CD4-positive, alpha-beta memory T cell (primary cell): Measurements from ENCODE around the gene MT1A. TPM values are rescaled to one million over a fixed set of nuclear protein-coding genes. Genes with fewer than 3 reads are reported as not detected.

ENCODE experiments used
- CTCF ChIA-PET: fragments of 350-600 bp; sonication (Branson Sonifier 250); formaldehyde crosslinking; loops from one replicate; lab custom pipeline; 2021; ENCODE audit warnings: inconsistent platforms; ENCODE audit not compliant: partially characterized antibody; lab: Charles Lee
- POLR2A ChIA-PET: fragments of 350-600 bp; sonication (Branson Sonifier 250); formaldehyde crosslinking; loops from one replicate; lab custom pipeline; 2021; ENCODE audit not compliant: partially characterized antibody; lab: Charles Lee
- DNase-seq, 5 donors: peaks; one replicate each; pipeline versions ENCODE4 v3.0.0 to v3.0.0-alpha.2; 2020 to 2022; ENCODE audit warnings: mixed read lengths in 1 of 5
- H3K27ac ChIP-seq: one replicate; pipeline ENCODE4 v1.7.0; 2013; ENCODE audit warnings: low read depth, low read length
- H3K27me3 ChIP-seq: 2 replicates; pipeline ENCODE4 v1.7.0; 2013; ENCODE audit warnings: mild to moderate bottlenecking, low read length, moderate library complexity; ENCODE audit not compliant: insufficient read depth
- H3K36me3 ChIP-seq: 2 replicates; pipeline ENCODE4 v1.7.0; 2013; ENCODE audit warnings: mild to moderate bottlenecking, low read length, moderate library complexity; ENCODE audit not compliant: insufficient read depth
- H3K4me1 ChIP-seq: 2 replicates; pipeline ENCODE4 v1.7.0; 2013; ENCODE audit warnings: mild to moderate bottlenecking, low read length, moderate library complexity; ENCODE audit not compliant: insufficient read depth
- H3K4me3 ChIP-seq, 2 donors: one replicate each; pipeline ENCODE4 v1.7.0; 2013; ENCODE audit warnings: low read length in 2 of 2, mild to moderate bottlenecking in 1 of 2
- H3K9me3 ChIP-seq, 2 donors: one replicate each; pipeline ENCODE4 v1.7.0; 2013; ENCODE audit warnings: low read length in 2 of 2, control low read depth in 1 of 2; ENCODE audit not compliant: control insufficient read depth in 1 of 2
- H3K27ac Mint-ChIP-seq, 7 donors: one replicate each; pipeline ENCODE4 v1.8.0; 2020 to 2021; ENCODE audit warnings: mixed read lengths in 7 of 7, mild to moderate bottlenecking in 6 of 7, inconsistent platforms in 3 of 7, moderate library complexity in 3 of 7
- H3K27me3 Mint-ChIP-seq, 2 donors: one replicate each; pipeline ENCODE4 v1.8.0; 2020 to 2021; ENCODE audit warnings: mixed read lengths in 2 of 2
- H3K36me3 Mint-ChIP-seq, 2 donors: one replicate each; pipeline ENCODE4 v1.8.0; 2020 to 2021; ENCODE audit warnings: mixed read lengths in 2 of 2, inconsistent platforms in 1 of 2, mild to moderate bottlenecking in 1 of 2
- H3K4me1 Mint-ChIP-seq, 4 donors: one replicate each; pipeline ENCODE4 v1.8.0; 2020 to 2021; ENCODE audit warnings: mixed read lengths in 4 of 4, mild to moderate bottlenecking in 1 of 4
- H3K4me3 Mint-ChIP-seq, 8 donors: one replicate each; pipeline ENCODE4 v1.8.0; 2020 to 2021; ENCODE audit warnings: mixed read lengths in 8 of 8, mild to moderate bottlenecking in 7 of 8, moderate library complexity in 6 of 8, inconsistent platforms in 3 of 8
- H3K9me3 Mint-ChIP-seq, 8 donors: one replicate each; pipeline ENCODE4 v1.8.0; 2020 to 2021; ENCODE audit warnings: mixed read lengths in 8 of 8, mild to moderate bottlenecking in 5 of 8, inconsistent platforms in 3 of 8, moderate library complexity in 1 of 8
- intact Hi-C: fragments of 100-400 bp; cut with micrococcal nuclease; formaldehyde crosslinking; loops from one replicate; pipeline ENCODE4 v1.15.1; 2023
- polyA plus RNA-seq, 2 donors: library from polyadenylated mRNA; unstranded; fragments of 300-500 nt; fragmentation: Illumina TruSeq; gene quantifications; one replicate each; pipeline ENCODE4 v1.2.3, GENCODE V29; 2021
- total RNA-seq, 2 experiments: library from RNA; stranded (reverse); gene quantifications; one replicate each; pipeline ENCODE4 v1.2.3, GENCODE V29; 2021

MT1A gene
- total and polyA plus RNA-seq, 4 experiments from 2014 or later, result not detected

GRCh38 chr16:56682703-56683397 is 44.4 kb downstream of the MT1A start:
- H3K27me3 ChIP-seq, result no peaks in the 10 kb centered on the region
- H3K9me3 Mint-ChIP-seq, result peaks cover 0 to 4% (median 1%) of the 10 kb centered on the region in 8 donors
- H3K27ac Mint-ChIP-seq, result peak overlapping the region; percentile 94 to 99 (median 97)
- H3K4me3 Mint-ChIP-seq, result peak overlapping the region; percentile 94 to 99 (median 96)
- peaks cover 13 to 31% (median 18%) of the 10 kb centered on the region in 4 donors for H3K4me1 Mint-ChIP-seq
- intact Hi-C loops, result loop anchor here (1.0 to 5.0 kb wide), 6 partner anchors 19 to 231 kb away; partner anchors contain the start of genes MT2A, NUDT21, NUP93 and OGFOD1
- H3K36me3 ChIP-seq, result no peaks in the 10 kb centered on the region
- H3K4me3 ChIP-seq, result peak overlapping the region; percentile 64 to 79
- H3K4me1 ChIP-seq, result peaks cover 22% of the 10 kb centered on the region
- ChIA-PET POLR2A (interaction anchor here (0.6 to 2.9 kb wide), 13 partner anchors 9 to 498 kb away, joined by 3 to 30 read pairs (median 6); partner anchors contain the start of genes MT1F, MT1H and MT2A), CTCF (interaction anchor here (1.1 to 3.3 kb wide), 6 partner anchors 9 to 106 kb away, joined by 3 to 12 read pairs (median 6); no protein-coding TSS in a partner anchor)
- peaks cover 8 to 14% of the 10 kb centered on the region in 2 donors for H3K36me3 Mint-ChIP-seq
- no peaks in the 10 kb centered on the region for H3K27me3 Mint-ChIP-seq
- DNase-seq, result peak in 1 of 5 donors; percentile 10
- no peaks in the 10 kb centered on the region for H3K9me3 ChIP-seq
- peak overlapping the region; percentile 74 for H3K27ac ChIP-seq

- ChIA-PET POLR2A (interaction anchor here (0.6 to 2.9 kb wide), 9 partner anchors 12 to 497 kb away, joined by 3 to 30 read pairs (median 6); partner anchors contain the start of genes MT1F and MT2A), CTCF (interaction anchor here (1.0 to 3.3 kb wide), 8 partner anchors 18 to 107 kb away, joined by 3 to 12 read pairs (median 4); partner anchors contain the start of gene MT1E)
- DNase-seq, result no peak
- H3K4me1 Mint-ChIP-seq, result peaks cover 13 to 31% (median 18%) of the 10 kb centered on the region in 4 donors
- Histone ChIP-seq H3K27me3 (no peaks in the 10 kb centered on the region), H3K4me1 (peaks cover 22% of the 10 kb centered on the region), H3K36me3 (no peaks in the 10 kb centered on the region), H3K27ac (no peak overlapping the region), H3K9me3 (no peaks in the 10 kb centered on the region), H3K4me3 (peak overlapping the region; percentile 64 to 79)
- intact Hi-C loops, result loop anchor here (2.0 to 5.0 kb wide), 3 partner anchors 21 to 231 kb away; partner anchors contain the start of genes NUDT21 and OGFOD1
- H3K4me3 Mint-ChIP-seq, result peak overlapping the region; percentile 94 to 99 (median 96)
- H3K36me3 Mint-ChIP-seq, result peaks cover 8 to 14% of the 10 kb centered on the region in 2 donors
- H3K9me3 Mint-ChIP-seq, result peaks cover 0 to 4% (median 1%) of the 10 kb centered on the region in 8 donors
- peak overlapping the region in 6 of 7 donors; percentile 4 to 98 (median 26) for H3K27ac Mint-ChIP-seq
- H3K27me3 Mint-ChIP-seq, result no peaks in the 10 kb centered on the region
Observed at GRCh38 chr16:56683424-56684172, 45.1 kb downstream of the MT1A start.

- no peak for DNase-seq
- no peak overlapping the region for H3K4me3 ChIP-seq
- H3K9me3 ChIP-seq, result no peaks in the 10 kb centered on the region
- no peaks in the 10 kb centered on the region for H3K27me3 ChIP-seq
- Mint-ChIP-seq H3K4me1 (peaks cover 13 to 31% (median 18%) of the 10 kb centered on the region in 4 donors), H3K27me3 (no peaks in the 10 kb centered on the region), H3K27ac (peak overlapping the region in 1 of 7 donors; percentile 97), H3K9me3 (peaks cover 0 to 4% (median 1%) of the 10 kb centered on the region in 8 donors), H3K36me3 (peaks cover 8 to 14% of the 10 kb centered on the region in 2 donors), H3K4me3 (peak overlapping the region in 5 of 8 donors; percentile 95 to 99 (median 96))
- ChIA-PET POLR2A (interaction anchor here (2.9 kb wide), 1 partner anchor 27 kb away, joined by 8 read pairs; the partner anchor contains the start of gene MT1F), CTCF (interaction anchor here (1.0 to 3.3 kb wide), 5 partner anchors 17 to 108 kb away, joined by 3 to 12 read pairs (median 4); partner anchors contain the start of gene MT1E)
- H3K4me1 ChIP-seq, result peaks cover 22% of the 10 kb centered on the region
- no peaks in the 10 kb centered on the region for H3K36me3 ChIP-seq
- no peak overlapping the region for H3K27ac ChIP-seq
- intact Hi-C loops, result loop anchor here (5.0 kb wide), 1 partner anchor 232 kb away; the partner anchor contains the start of genes NUDT21 and OGFOD1
Observed at GRCh38 chr16:56684256-56684925, 45.9 kb downstream of the MT1A start.

- Mint-ChIP-seq H3K36me3 (peaks cover 8 to 14% of the 10 kb centered on the region in 2 donors), H3K4me3 (peak overlapping the region in 1 of 8 donors; percentile 7), H3K27ac (peak overlapping the region in 1 of 7 donors; percentile 97), H3K27me3 (no peaks in the 10 kb centered on the region), H3K4me1 (peaks cover 13 to 31% (median 18%) of the 10 kb centered on the region in 4 donors), H3K9me3 (peaks cover 0 to 4% (median 1%) of the 10 kb centered on the region in 8 donors)
- H3K9me3 ChIP-seq, result no peaks in the 10 kb centered on the region
- CTCF ChIA-PET, result interaction anchor here (1.0 to 3.3 kb wide), 4 partner anchors 16 to 60 kb away, joined by 3 to 10 read pairs (median 4); partner anchors contain the start of gene MT1E
- no peak overlapping the region for H3K4me3 ChIP-seq
- no peaks in the 10 kb centered on the region for H3K27me3 ChIP-seq
- H3K36me3 ChIP-seq, result no peaks in the 10 kb centered on the region
- intact Hi-C loops, result loop anchor here (5.0 kb wide), 1 partner anchor 233 kb away; the partner anchor contains the start of genes NUDT21 and OGFOD1
- no peak overlapping the region for H3K27ac ChIP-seq
- no peak for DNase-seq
- POLR2A ChIA-PET, result no interaction called here
- peaks cover 22% of the 10 kb centered on the region for H3K4me1 ChIP-seq
Observed at GRCh38 chr16:56684926-56685590, 46.6 kb downstream of the MT1A start.

GRCh38 chr16:56686758-56687157 is 48.3 kb downstream of the MT1A start:
- intact Hi-C loops, result no loop called here
- ChIA-PET CTCF (interaction anchor here (1.3 kb wide), 2 partner anchors 15 to 86 kb away, joined by 4 read pairs; no protein-coding TSS in a partner anchor), POLR2A (interaction anchor here (1.0 kb wide), 1 partner anchor 11 kb away, joined by 3 read pairs; no protein-coding TSS in a partner anchor)
- peaks cover 7 to 14% of the 10 kb centered on the region in 2 donors for H3K36me3 Mint-ChIP-seq
- Histone ChIP-seq H3K27ac (no peak overlapping the region), H3K27me3 (no peaks in the 10 kb centered on the region), H3K36me3 (no peaks in the 10 kb centered on the region), H3K9me3 (no peaks in the 10 kb centered on the region), H3K4me3 (no peak overlapping the region), H3K4me1 (peaks cover 17% of the 10 kb centered on the region)
- H3K4me3 Mint-ChIP-seq, result no peak overlapping the region
- peaks cover 0 to 4% (median 1%) of the 10 kb centered on the region in 8 donors for H3K9me3 Mint-ChIP-seq
- H3K27me3 Mint-ChIP-seq, result no peaks in the 10 kb centered on the region
- no peak overlapping the region for H3K27ac Mint-ChIP-seq
- peaks cover 9 to 25% (median 14%) of the 10 kb centered on the region in 4 donors for H3K4me1 Mint-ChIP-seq
- DNase-seq, result no peak

GRCh38 chr16:56688762-56689161 is 50.3 kb downstream of the MT1A start:
- intact Hi-C loops, result no loop called here
- Mint-ChIP-seq H3K27ac (no peak overlapping the region), H3K9me3 (peaks cover 0 to 4% (median 1%) of the 10 kb centered on the region in 8 donors), H3K4me3 (peak overlapping the region in 1 of 8 donors; percentile 43), H3K4me1 (peaks cover 2 to 7% (median 4%) of the 10 kb centered on the region in 4 donors), H3K36me3 (peaks cover 2 to 14% of the 10 kb centered on the region in 2 donors), H3K27me3 (no peaks in the 10 kb centered on the region)
- DNase-seq, result no peak
- Histone ChIP-seq H3K36me3 (no peaks in the 10 kb centered on the region), H3K27me3 (no peaks in the 10 kb centered on the region), H3K4me1 (peaks cover 2% of the 10 kb centered on the region), H3K27ac (no peak overlapping the region), H3K4me3 (no peak overlapping the region), H3K9me3 (no peaks in the 10 kb centered on the region)
- POLR2A ChIA-PET, result no interaction called here
- CTCF ChIA-PET, result interaction anchor here (1.2 kb wide), 1 partner anchor 13 kb away, joined by 9 read pairs; no protein-coding TSS in a partner anchor
